Measurements from ENCODE around the gene HCLS1.

DNA sequence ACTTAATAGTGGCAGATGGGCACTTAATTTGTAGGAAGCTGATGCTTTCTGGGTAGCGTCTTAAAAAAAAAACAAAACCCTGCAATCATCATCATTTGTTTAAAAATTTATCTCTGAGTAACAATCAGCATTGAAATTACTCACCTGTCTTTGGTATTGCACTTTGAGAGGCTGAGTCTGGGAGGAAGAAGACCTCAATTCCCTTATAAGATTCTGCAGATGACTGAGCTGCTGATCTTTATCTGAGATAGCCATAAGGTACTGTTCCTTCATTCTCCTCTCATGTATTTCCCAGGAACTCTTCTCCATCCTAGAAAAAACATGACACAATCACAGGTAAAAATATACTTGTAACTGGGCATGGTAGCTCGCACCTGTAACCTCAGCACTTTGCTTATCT lies 16.4 kb upstream of the HCLS1 start:
- TF ChIP-seq, protein P1, sequence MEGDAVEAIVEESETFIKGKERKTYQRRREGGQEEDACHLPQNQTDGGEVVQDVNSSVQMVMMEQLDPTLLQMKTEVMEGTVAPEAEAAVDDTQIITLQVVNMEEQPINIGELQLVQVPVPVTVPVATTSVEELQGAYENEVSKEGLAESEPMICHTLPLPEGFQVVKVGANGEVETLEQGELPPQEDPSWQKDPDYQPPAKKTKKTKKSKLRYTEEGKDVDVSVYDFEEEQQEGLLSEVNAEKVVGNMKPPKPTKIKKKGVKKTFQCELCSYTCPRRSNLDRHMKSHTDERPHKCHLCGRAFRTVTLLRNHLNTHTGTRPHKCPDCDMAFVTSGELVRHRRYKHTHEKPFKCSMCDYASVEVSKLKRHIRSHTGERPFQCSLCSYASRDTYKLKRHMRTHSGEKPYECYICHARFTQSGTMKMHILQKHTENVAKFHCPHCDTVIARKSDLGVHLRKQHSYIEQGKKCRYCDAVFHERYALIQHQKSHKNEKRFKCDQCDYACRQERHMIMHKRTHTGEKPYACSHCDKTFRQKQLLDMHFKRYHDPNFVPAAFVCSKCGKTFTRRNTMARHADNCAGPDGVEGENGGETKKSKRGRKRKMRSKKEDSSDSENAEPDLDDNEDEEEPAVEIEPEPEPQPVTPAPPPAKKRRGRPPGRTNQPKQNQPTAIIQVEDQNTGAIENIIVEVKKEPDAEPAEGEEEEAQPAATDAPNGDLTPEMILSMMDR (IDR thresholded peaks at IDR 0.05; ENCODE audit: borderline replicate concordance, extremely low read depth, low read length, poor library complexity, severe bottlenecking), result no peak
- TF ChIP-seq EZH2 (IDR thresholded peaks at IDR 0.05; ENCODE audit: borderline replicate concordance, low read depth, low read length, severe bottlenecking), result no peak
